ENCODE data around the gene ADSS1.

Gene ADSS1

GRCh38 chr14:104700225-104700651 is 23.8 kb upstream of the ADSS1 start:
- DNase-seq (ENCODE audit: low spot score) = no peak

DNA sequence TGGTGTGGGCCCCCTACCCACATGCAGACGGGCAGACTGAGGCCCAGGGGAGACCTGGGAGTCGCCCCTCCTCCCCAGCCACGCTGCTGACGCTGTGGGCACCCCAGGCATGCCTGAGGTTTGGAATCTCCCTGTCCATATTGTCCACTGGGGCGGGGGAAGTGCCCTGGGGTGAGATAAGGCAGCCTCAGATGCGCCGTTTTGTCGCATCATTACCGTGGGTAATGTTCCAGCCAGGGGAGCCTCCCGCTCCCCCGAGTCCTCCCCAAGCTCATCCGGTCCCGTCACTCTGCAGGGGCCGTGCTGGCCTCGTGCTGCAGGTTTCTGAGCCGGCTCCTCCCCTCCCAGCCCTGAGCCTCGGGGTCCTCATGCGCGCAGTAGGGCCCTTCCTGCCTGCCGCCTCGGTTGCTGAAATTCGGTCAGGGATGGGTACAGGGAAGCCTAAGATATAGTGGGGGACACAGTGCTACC is 23.2 kb upstream of the ADSS1 start:
- DNase-seq (ENCODE audit: low spot score) = no peak

GRCh38 chr14:104701383-104702076 is 22.5 kb upstream of the ADSS1 start:
- no peak for DNase-seq (ENCODE audit: low spot score)

DNA sequence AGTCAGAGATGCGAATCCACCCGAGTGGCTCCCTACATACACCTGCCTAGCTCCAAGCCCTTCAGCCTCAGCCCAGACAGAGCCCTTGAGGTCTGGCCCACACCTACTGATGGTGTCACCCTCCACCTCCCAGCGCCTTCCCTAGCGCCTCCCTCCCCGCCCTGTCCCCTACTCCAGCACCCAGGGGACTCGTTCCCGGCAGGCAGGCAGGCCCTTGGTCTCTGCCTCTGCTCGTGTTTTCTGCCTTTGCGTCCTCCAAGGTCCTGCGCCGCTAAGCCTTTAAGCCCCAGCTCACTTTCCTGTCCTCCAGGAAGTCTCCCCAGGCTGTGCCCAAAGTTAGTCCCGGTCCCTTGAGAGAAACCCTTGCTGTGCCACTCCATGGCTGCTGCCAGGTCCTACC is 21.9 kb upstream of the ADSS1 start:
- no peak for DNase-seq (ENCODE audit: low spot score)

- DNase-seq (ENCODE audit: low spot score) = no peak
These were observed 21.4 kb upstream of the ADSS1 start for GRCh38 chr14:104702673-104703072.

DNA sequence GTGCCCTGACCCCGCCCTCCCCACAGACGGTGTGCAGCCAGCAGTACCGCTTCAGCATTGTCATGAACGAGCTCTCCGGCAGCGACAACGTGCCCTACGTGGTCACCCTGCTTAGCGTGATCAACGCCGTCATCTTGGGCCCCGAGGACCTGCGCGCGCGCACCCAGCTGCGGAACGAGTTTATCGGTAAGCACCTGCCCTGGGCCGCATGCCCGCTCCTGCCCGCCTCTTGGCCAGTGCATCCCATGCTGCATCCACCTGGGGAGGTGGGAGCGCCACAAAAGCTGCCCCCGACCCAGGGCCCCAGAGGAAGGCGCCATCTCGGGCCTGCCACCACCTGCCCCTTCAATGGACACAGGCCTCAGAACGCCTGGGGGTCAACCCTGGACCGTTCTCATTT is 20.8 kb upstream of the ADSS1 start:
- DNase-seq (ENCODE audit: low spot score) = no peak

GRCh38 chr14:104704252-104704651 is 19.8 kb upstream of the ADSS1 start:
- DNase-seq (ENCODE audit: low spot score) = no peak

DNA sequence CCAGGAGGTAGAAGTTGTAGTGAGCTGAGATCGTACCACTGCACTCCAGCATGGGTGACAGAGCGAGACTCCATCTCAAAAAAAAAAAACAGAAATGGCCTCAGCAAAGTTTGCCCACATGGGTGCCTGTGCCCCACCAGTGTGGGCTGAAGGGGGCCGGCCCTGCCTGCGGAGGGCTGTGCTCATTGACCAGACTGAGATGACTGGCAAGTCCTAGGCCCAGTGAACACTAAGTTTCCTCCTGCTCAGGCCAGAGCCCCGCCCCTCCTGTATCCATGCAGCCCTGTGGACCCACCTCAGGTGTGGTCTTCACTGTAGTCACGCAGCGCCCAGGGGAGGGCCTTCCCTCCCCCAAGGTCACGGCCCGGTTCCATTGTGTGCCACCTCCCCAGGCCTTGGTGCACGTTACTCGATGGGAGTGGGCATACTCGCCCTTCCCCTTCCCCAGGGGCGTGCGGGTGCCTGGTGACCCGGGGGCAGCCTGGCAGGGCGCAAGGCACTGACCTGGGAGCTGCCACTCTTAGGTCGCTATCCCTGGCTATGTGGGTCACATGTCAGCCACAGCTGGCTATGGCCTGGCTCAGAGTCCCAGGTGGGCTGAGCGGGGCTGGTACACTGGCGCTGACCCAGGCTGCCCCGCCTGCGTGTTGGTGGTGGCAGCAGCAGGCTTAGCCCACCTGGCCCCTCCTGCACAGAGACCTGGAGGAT is 18.5 kb upstream of the ADSS1 start:
- DNase-seq (ENCODE audit: low spot score) = no peak

DNA sequence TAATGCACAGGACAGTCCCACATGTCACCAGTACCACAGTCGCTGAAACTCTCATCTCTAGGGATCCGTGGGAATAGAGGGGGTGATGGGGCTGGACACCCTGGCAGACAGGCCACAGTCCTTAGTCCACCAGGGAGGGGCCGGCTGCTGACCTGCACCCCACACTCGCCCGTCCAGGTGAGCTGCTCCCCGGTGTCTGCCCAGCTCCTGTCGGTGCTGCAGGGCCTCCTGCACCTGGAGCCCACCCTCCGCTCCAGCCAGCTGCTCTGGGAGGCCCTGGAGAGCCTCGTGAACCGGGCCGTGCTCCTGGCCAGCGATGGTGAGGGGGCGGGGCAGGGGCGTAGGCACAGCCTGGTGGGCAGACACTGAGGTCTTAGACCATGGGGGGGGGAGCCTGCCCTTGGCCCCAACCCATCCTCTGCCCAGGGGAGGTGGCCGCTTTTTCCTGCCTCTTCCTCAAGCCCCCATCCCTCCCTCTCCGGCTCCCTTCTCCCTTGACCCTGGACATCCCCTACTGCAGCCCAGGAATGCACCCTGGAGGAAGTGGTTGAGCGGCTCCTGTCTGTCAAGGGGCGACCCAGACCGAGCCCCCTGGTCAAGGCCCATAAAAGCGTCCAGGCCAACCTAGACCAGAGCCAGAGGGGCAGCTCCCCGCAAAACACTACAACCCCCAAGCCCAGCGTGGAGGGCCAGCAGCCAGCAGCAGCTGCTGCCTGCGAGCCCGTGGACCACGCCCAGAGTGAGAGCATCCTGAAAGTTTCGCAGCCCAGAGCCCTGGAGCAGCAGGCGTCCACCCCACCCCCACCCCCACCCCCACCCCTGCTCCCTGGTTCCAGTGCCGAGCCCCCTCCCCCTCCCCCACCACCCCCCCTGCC is 17.1 kb upstream of the ADSS1 start:
- no peak for DNase-seq (ENCODE audit: low spot score)

DNA sequence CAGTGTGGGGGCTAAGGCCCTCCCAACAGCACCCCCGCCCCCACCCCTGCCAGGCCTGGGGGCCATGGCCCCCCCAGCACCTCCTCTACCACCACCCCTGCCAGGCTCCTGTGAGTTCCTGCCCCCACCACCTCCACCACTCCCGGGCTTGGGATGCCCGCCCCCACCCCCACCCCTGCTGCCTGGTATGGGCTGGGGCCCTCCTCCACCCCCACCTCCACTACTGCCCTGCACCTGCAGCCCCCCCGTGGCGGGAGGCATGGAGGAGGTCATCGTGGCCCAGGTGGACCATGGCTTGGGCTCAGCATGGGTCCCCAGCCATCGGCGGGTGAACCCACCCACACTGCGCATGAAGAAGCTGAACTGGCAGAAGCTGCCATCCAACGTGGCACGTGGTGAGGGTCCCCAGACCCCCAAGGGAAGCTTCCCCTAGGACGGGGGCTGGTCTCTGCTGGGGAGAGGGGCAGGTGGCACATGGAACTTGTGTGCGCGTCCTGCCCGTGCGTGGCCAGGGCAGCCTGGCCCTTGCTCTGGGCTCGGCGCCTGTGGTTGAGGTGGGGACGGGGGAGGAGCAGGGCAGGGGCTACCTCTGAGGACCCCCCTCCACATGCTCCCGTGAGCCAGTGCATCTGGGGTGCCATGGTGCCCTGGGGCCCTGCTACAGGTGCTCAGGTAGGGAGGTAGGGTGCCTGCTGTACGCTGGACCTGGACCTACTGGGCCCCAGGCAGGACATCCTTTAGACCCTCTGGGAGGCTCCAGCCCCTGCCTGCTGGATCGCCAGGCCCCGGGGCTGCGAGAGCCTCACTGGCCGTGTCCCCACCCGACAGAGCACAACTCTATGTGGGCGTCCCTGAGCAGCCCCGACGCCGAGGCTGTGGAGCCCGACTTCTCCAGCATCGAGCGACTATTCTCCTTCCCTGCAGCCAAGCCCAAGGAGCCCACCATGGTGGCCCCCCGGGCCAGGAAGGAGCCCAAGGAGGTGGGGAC is 16.1 kb upstream of the ADSS1 start:
- no peak for DNase-seq (ENCODE audit: low spot score)

DNA sequence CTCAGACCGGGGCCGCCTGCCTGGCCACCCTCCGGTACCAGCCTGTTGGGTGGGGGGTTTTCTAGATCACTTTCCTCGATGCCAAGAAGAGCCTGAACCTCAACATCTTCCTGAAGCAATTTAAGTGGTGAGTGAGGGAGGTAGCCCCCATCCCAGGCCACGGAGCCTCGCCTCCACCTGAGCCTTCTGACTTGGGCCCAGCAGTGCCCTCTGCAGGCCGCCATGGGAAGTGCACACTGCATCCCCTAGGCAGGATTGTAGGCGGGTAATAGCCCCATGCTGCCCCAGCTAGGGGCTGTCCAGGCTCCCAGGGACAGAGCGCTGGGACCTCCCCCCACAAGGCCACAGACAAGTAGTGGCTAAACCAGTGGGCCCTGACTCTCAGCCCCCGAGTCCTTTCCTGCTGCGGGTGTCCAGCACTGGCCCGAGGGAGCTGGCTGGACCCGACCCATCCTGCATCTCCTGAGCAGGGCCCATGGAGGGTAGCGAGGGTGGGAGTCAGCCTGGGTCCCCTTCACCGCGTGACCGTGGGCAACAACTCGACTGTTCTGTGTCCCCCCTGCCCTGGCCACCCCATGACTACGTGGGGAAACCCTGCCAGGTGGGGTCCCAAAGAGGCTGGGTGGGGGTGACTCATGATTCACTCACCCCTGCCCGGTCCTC is 15.3 kb upstream of the ADSS1 start:
- DNase-seq (ENCODE audit: low spot score) = peak; percentile 72

GRCh38 chr14:104709387-104710039 is 14.5 kb upstream of the ADSS1 start:
- no peak for DNase-seq (ENCODE audit: low spot score)

GRCh38 chr14:104710071-104710735 is 13.8 kb upstream of the ADSS1 start:
- DNase-seq (ENCODE audit: low spot score) = no peak

GRCh38 chr14:104712881-104713734 is 10.9 kb upstream of the ADSS1 start:
- DNase-seq (ENCODE audit: low spot score) = no peak

- DNase-seq (ENCODE audit: low spot score) = no peak
These were observed 10.0 kb upstream of the ADSS1 start for GRCh38 chr14:104714066-104714465.

- DNase-seq (ENCODE audit: low spot score) = no peak
These were observed 9.3 kb upstream of the ADSS1 start for GRCh38 chr14:104714681-104715080.

- no peak for DNase-seq (ENCODE audit: low spot score)
These were observed 8.6 kb upstream of the ADSS1 start for GRCh38 chr14:104715416-104715815.

- DNase-seq (ENCODE audit: low spot score) = no peak
These were observed 8.2 kb upstream of the ADSS1 start for GRCh38 chr14:104715871-104716270.

- DNase-seq (ENCODE audit: low spot score) = no peak
These were observed 6.9 kb upstream of the ADSS1 start for GRCh38 chr14:104717137-104717536.
